OCI-LY7 (cell line): ENCODE data around the gene TMEM81. TPM values are rescaled to one million over a fixed set of nuclear protein-coding genes. Genes with fewer than 3 reads are reported as not detected.

Experiments
- BruUV-seq: library from RNA; stranded (reverse); fragments of 400-500 nt; replicated peaks from 2 replicates; lab custom pipeline; 2021; lab: Mats Ljungman, UMichigan
- CTCF ChIA-PET: fragments of 300-600 bp; sonication (Branson Sonifier 250); formaldehyde crosslinking; loops from one replicate; lab custom pipeline; 2022; ENCODE audit warnings: antibody characterized with exemption; ENCODE audit not compliant: unreplicated experiment; lab: Charles Lee
- POLR2A ChIA-PET: fragments of 300-600 bp; sonication (Branson Sonifier 250); formaldehyde crosslinking; loops from one replicate; lab custom pipeline; 2022; ENCODE audit warnings: antibody characterized with exemption; lab: Charles Lee
- DNase-seq: peaks from one replicate; pipeline ENCODE4 v3.0.0-alpha.2; 2015; ENCODE audit warnings: low spot score
- H2AFZ ChIP-seq: fragments of 200-600 bp; sonication (generic), shearing (Covaris generic); 2 replicates; pipeline ENCODE4 v1.6.1; 2014; ENCODE audit warnings: mild to moderate bottlenecking, antibody characterized with exemption, low read length, moderate library complexity
- H3K27ac ChIP-seq: fragments of 200-600 bp; sonication (generic); 2 replicates; pipeline ENCODE4 v1.5.1; 2014; ENCODE audit warnings: mixed run types, low read depth, mild to moderate bottlenecking, moderate library complexity, low read length, inconsistent platforms; ENCODE audit not compliant: poor library complexity, severe bottlenecking
- H3K36me3 ChIP-seq: fragments of 200-600 bp; sonication (generic); 2 replicates; pipeline ENCODE4 v1.6.1; 2014; ENCODE audit warnings: mild to moderate bottlenecking, antibody characterized with exemption, low read length, moderate library complexity, mixed read lengths; ENCODE audit not compliant: insufficient read depth
- H3K4me1 ChIP-seq: fragments of 200-600 bp; sonication (generic); 2 replicates; pipeline ENCODE4 v1.5.1; 2014; ENCODE audit warnings: mild to moderate bottlenecking, low read length; ENCODE audit not compliant: insufficient read depth, poor library complexity, severe bottlenecking
- H3K4me2 ChIP-seq: fragments of 200-600 bp; sonication (generic); 2 replicates; pipeline ENCODE4 v1.6.1; 2014; ENCODE audit warnings: mild to moderate bottlenecking, low read length
- H3K4me3 ChIP-seq: fragments of 200-600 bp; sonication (generic); 2 replicates; pipeline ENCODE4 v1.5.1; 2014; ENCODE audit warnings: mild to moderate bottlenecking, low read depth, low read length; ENCODE audit not compliant: poor library complexity, severe bottlenecking
- H3K79me2 ChIP-seq: fragments of 200-600 bp; sonication (generic); 2 replicates; pipeline ENCODE4 v1.6.1; 2016; ENCODE audit warnings: low read depth, mild to moderate bottlenecking, low read length, moderate library complexity, mixed read lengths; ENCODE audit not compliant: insufficient read depth
- H3K9me2 ChIP-seq: fragments of 200-600 bp; sonication (generic); 2 replicates; pipeline ENCODE4 v1.6.1; 2016; ENCODE audit warnings: mild to moderate bottlenecking, low read length, mixed read lengths; ENCODE audit not compliant: insufficient read depth
- H3K9me3 ChIP-seq: fragments of 200-600 bp; sonication (generic); 2 replicates; pipeline ENCODE4 v1.6.1; 2014; ENCODE audit warnings: mild to moderate bottlenecking, mixed run types, low read length, mixed read lengths
- H4K20me1 ChIP-seq: fragments of 200-600 bp; sonication (generic); 2 replicates; pipeline ENCODE4 v1.6.1; 2014; ENCODE audit warnings: mild to moderate bottlenecking, antibody characterized with exemption, low read length, moderate library complexity, mixed read lengths; ENCODE audit not compliant: insufficient read depth
- EZH2phosphoT487 ChIP-seq: fragments of 200-600 bp; sonication (generic); IDR thresholded peaks from 2 replicates; pipeline ENCODE4 v1.6.1; 2018; ENCODE audit warnings: low read depth, borderline replicate concordance, mild to moderate bottlenecking, mixed run types, antibody characterized with exemption, low read length, moderate library complexity, mixed read lengths
- intact Hi-C: fragments of 100-400 bp; cut with micrococcal nuclease; formaldehyde crosslinking; loops from one replicate; pipeline ENCODE4 v1.10.0; 2022; ENCODE audit not compliant: unreplicated experiment
- total RNA-seq, 2 experiments: library from RNA; depleted of rRNA in 1 of 2; stranded (reverse); fragments of >200 nt in 1 of 2; shearing (Covaris generic) in 1 of 2; gene quantifications; 2 replicates each; pipeline ENCODE4 v1.2.3, GENCODE V29; 2014 to 2022
- TF ChIP-seq, protein P1 (sequence below): fragments of 200-600 bp; sonication (generic); conservative IDR thresholded peaks from 2 replicates; pipeline ENCODE4 v1.5.1; 2014; ENCODE audit warnings: mild to moderate bottlenecking, antibody characterized with exemption, low read length, moderate library complexity, mixed read lengths

The TMEM81 gene
- total RNA-seq, 2 experiments from 2014 or later = 3.2 to 3.4 TPM

DNA sequence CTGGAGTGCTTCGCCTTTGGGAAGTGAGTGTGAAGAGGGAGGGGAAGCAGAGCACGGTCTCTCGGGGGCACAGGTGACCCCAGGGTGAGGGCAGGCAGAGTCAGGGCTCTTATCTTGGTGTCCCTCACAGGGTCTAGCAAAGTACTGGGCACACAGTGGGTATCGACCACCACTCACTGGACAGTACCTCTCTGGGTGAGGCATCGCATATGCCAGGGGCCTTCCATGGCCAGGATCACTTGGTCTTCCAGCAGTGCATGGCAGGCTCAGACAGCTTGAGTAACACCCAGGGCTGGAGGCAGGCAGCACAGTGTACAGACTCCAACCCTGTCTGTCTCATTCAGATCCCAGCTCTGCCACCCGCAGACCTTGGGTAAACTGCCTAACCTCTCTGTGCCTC is 24.6 kb downstream of the TMEM81 start:
- ChIA-PET POLR2A (no interaction called here), CTCF (no interaction called here)
- TF ChIP-seq EZH2phosphoT487 = no peak
- TF ChIP-seq, protein P1, sequence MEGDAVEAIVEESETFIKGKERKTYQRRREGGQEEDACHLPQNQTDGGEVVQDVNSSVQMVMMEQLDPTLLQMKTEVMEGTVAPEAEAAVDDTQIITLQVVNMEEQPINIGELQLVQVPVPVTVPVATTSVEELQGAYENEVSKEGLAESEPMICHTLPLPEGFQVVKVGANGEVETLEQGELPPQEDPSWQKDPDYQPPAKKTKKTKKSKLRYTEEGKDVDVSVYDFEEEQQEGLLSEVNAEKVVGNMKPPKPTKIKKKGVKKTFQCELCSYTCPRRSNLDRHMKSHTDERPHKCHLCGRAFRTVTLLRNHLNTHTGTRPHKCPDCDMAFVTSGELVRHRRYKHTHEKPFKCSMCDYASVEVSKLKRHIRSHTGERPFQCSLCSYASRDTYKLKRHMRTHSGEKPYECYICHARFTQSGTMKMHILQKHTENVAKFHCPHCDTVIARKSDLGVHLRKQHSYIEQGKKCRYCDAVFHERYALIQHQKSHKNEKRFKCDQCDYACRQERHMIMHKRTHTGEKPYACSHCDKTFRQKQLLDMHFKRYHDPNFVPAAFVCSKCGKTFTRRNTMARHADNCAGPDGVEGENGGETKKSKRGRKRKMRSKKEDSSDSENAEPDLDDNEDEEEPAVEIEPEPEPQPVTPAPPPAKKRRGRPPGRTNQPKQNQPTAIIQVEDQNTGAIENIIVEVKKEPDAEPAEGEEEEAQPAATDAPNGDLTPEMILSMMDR = no peak
- no peaks in the 10 kb centered on the region for H3K4me1 ChIP-seq
- no peaks in the 10 kb centered on the region for H3K9me2 ChIP-seq
- BruUV-seq = no TSS peak
- no peaks in the 10 kb centered on the region for H3K9me3 ChIP-seq
- no peak overlapping the region for H3K4me2 ChIP-seq
- no peaks in the 10 kb centered on the region for H3K36me3 ChIP-seq
- H3K4me3 ChIP-seq = no peak overlapping the region
- no peaks in the 10 kb centered on the region; the same call in 1 of the 2 replicates for H4K20me1 ChIP-seq
- intact Hi-C loops = loop anchor here (2.0 to 10.0 kb wide), 2 partner anchors 195 to 251 kb away; no protein-coding TSS in a partner anchor
- H3K79me2 ChIP-seq = no peaks in the 10 kb centered on the region
- H2AFZ ChIP-seq = no peak overlapping the region
- no peak for DNase-seq
- no peak overlapping the region for H3K27ac ChIP-seq

DNA sequence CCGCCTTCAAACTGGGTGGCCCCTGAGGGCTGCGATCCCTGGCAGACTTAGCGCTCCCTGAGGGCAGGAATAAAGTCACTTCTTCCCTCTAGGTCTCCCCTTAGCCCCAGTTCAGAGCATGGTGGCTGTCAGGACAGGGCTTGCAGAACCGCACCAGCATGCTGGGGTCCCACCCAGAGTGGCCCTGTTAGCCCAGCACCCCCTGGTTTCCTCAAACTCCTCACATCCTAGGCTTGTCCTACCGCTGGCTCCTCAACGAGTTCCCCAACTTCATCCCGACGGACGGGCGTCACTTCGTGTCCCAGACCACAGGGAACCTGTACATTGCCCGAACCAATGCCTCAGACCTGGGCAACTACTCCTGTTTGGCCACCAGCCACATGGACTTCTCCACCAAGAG is 25.4 kb downstream of the TMEM81 start:
- CTCF ChIA-PET = no interaction called here

More for the DNA sequence above, 25.4 kb downstream of the TMEM81 start:
- TF ChIP-seq, protein P1 = no peak
- no peak for TF ChIP-seq EZH2phosphoT487
- no peaks in the 10 kb centered on the region; the same call in 1 of the 2 replicates for H4K20me1 ChIP-seq
- H3K9me2 ChIP-seq = no peaks in the 10 kb centered on the region
- no peak for DNase-seq
- no peak overlapping the region for H2AFZ ChIP-seq
- no peak overlapping the region for H3K4me2 ChIP-seq
- no TSS peak for BruUV-seq
- no peaks in the 10 kb centered on the region for H3K4me1 ChIP-seq
- H3K9me3 ChIP-seq = no peaks in the 10 kb centered on the region
- H3K27ac ChIP-seq = no peak overlapping the region
- POLR2A ChIA-PET = interaction anchor here (0.7 kb wide), 1 partner anchor 571 kb away, joined by 3 read pairs; no protein-coding TSS in a partner anchor
- no peaks in the 10 kb centered on the region for H3K79me2 ChIP-seq
- intact Hi-C loops = no loop called here
- H3K36me3 ChIP-seq = no peaks in the 10 kb centered on the region
- H3K4me3 ChIP-seq = no peak overlapping the region
